ENCODE results near the gene SF1. TPM values are rescaled to one million over a fixed set of nuclear protein-coding genes. Genes with fewer than 3 reads are reported as not detected.

Gene SF1
- total RNA-seq, 2 experiments from 2014 or later, result 453 to 463 TPM

GRCh38 chr11:64762674-64763525 lies 15.4 kb downstream of the SF1 start:
- H3K9me3 Mint-ChIP-seq, result no peaks in the 10 kb centered on the region
- peaks cover 71% of the 10 kb centered on the region for H3K4me1 Mint-ChIP-seq
- peaks cover 46% of the 10 kb centered on the region for H3K36me3 Mint-ChIP-seq
- no peaks in the 10 kb centered on the region for H3K27me3 Mint-ChIP-seq
- peak overlapping the region; percentile 54 for H3K4me3 Mint-ChIP-seq
- peak overlapping the region; percentile 88 for H3K27ac Mint-ChIP-seq
- no peak for DNase-seq

- peaks cover 65% of the 10 kb centered on the region for H3K4me1 Mint-ChIP-seq
- no peaks in the 10 kb centered on the region for H3K9me3 Mint-ChIP-seq
- H3K27me3 Mint-ChIP-seq, result no peaks in the 10 kb centered on the region
- H3K27ac Mint-ChIP-seq, result peak overlapping the region; percentile 88
- peak overlapping the region; percentile 54 for H3K4me3 Mint-ChIP-seq
- DNase-seq, result no peak
- H3K36me3 Mint-ChIP-seq, result peaks cover 39% of the 10 kb centered on the region
Measured at GRCh38 chr11:64762277-64762673, 16.1 kb downstream of the SF1 start.

- no peak for DNase-seq
- H3K27me3 Mint-ChIP-seq, result no peaks in the 10 kb centered on the region
- peaks cover 32% of the 10 kb centered on the region for H3K36me3 Mint-ChIP-seq
- H3K4me1 Mint-ChIP-seq, result peaks cover 56% of the 10 kb centered on the region
- peak overlapping the region; percentile 83 for H3K27ac Mint-ChIP-seq
- no peak overlapping the region for H3K4me3 Mint-ChIP-seq
- H3K9me3 Mint-ChIP-seq, result no peaks in the 10 kb centered on the region
Measured at GRCh38 chr11:64760759-64761420, 17.5 kb downstream of the SF1 start.

- Mint-ChIP-seq H3K9me3 (no peaks in the 10 kb centered on the region), H3K27ac (peak within 1 kb of the TSS; percentile 83), H3K4me3 (no peak within 1 kb of the TSS), H3K4me1 (peaks cover 48% of the 10 kb centered on the region), H3K36me3 (peaks cover 25% of the 10 kb centered on the region), H3K27me3 (no peaks in the 10 kb centered on the region)
- no peak for DNase-seq
Measured at GRCh38 chr11:64759722-64760719, 18.3 kb downstream of the SF1 start, which contains the start of gene PYGM. Gene PYGM, minus strand, starts transcription at chr11:64759974. Its CDS starts 76 bp downstream, at chr11:64759898.

GRCh38 chr11:64759131-64759721 lies 19.1 kb downstream of the SF1 start:
- H3K9me3 Mint-ChIP-seq, result no peaks in the 10 kb centered on the region
- peaks cover 17% of the 10 kb centered on the region for H3K36me3 Mint-ChIP-seq
- no peaks in the 10 kb centered on the region for H3K27me3 Mint-ChIP-seq
- peaks cover 40% of the 10 kb centered on the region for H3K4me1 Mint-ChIP-seq
- no peak for DNase-seq
- H3K27ac Mint-ChIP-seq, result no peak overlapping the region
- no peak overlapping the region for H3K4me3 Mint-ChIP-seq

GRCh38 chr11:64758330-64759079 lies 19.8 kb downstream of the SF1 start:
- peaks cover 33% of the 10 kb centered on the region for H3K4me1 Mint-ChIP-seq
- DNase-seq, result no peak
- H3K4me3 Mint-ChIP-seq, result no peak overlapping the region
- no peaks in the 10 kb centered on the region for H3K27me3 Mint-ChIP-seq
- H3K36me3 Mint-ChIP-seq, result peaks cover 12% of the 10 kb centered on the region
- H3K27ac Mint-ChIP-seq, result no peak overlapping the region
- H3K9me3 Mint-ChIP-seq, result no peaks in the 10 kb centered on the region

GRCh38 chr11:64757549-64758329 lies 20.6 kb downstream of the SF1 start:
- Mint-ChIP-seq H3K4me1 (peaks cover 26% of the 10 kb centered on the region), H3K4me3 (no peak overlapping the region), H3K27me3 (no peaks in the 10 kb centered on the region), H3K36me3 (peaks cover 8% of the 10 kb centered on the region), H3K27ac (peak overlapping the region; percentile 3), H3K9me3 (no peaks in the 10 kb centered on the region)
- no peak for DNase-seq

GRCh38 chr11:64755681-64756361 lies 22.5 kb downstream of the SF1 start:
- H3K4me3 Mint-ChIP-seq, result no peak overlapping the region
- H3K4me1 Mint-ChIP-seq, result peaks cover 10% of the 10 kb centered on the region
- no peak for DNase-seq
- peaks cover 4% of the 10 kb centered on the region for H3K36me3 Mint-ChIP-seq
- H3K27ac Mint-ChIP-seq, result no peak overlapping the region
- no peaks in the 10 kb centered on the region for H3K9me3 Mint-ChIP-seq
- no peaks in the 10 kb centered on the region for H3K27me3 Mint-ChIP-seq

GRCh38 chr11:64754919-64755662 lies 23.3 kb downstream of the SF1 start:
- no peak for DNase-seq
- Mint-ChIP-seq H3K9me3 (no peaks in the 10 kb centered on the region), H3K27me3 (no peaks in the 10 kb centered on the region), H3K4me3 (no peak overlapping the region), H3K36me3 (peaks cover 6% of the 10 kb centered on the region), H3K4me1 (peaks cover 8% of the 10 kb centered on the region), H3K27ac (no peak overlapping the region)

- H3K36me3 Mint-ChIP-seq, result peaks cover 7% of the 10 kb centered on the region
- H3K4me3 Mint-ChIP-seq, result no peak overlapping the region
- H3K9me3 Mint-ChIP-seq, result no peaks in the 10 kb centered on the region
- H3K27me3 Mint-ChIP-seq, result no peaks in the 10 kb centered on the region
- H3K4me1 Mint-ChIP-seq, result peaks cover 4% of the 10 kb centered on the region
- no peak overlapping the region for H3K27ac Mint-ChIP-seq
- no peak for DNase-seq
Measured at GRCh38 chr11:64754124-64754918, 24.0 kb downstream of the SF1 start.

GRCh38 chr11:64753380-64754123 lies 24.8 kb downstream of the SF1 start:
- H3K27ac Mint-ChIP-seq, result no peak overlapping the region
- H3K4me1 Mint-ChIP-seq, result peaks cover 4% of the 10 kb centered on the region
- no peaks in the 10 kb centered on the region for H3K27me3 Mint-ChIP-seq
- H3K9me3 Mint-ChIP-seq, result no peaks in the 10 kb centered on the region
- peaks cover 7% of the 10 kb centered on the region for H3K36me3 Mint-ChIP-seq
- no peak for DNase-seq
- H3K4me3 Mint-ChIP-seq, result no peak overlapping the region
